Mesodermal cell (in vitro differentiated cells): Measurements from ENCODE around the gene LPCAT4.

Experiments
- H3K27ac ChIP-seq: 2 replicates; pipeline ENCODE4 v1.7.0; 2013; ENCODE audit warnings: mild to moderate bottlenecking, low read depth, low read length, moderate library complexity; ENCODE audit not compliant: severe bottlenecking
- H3K36me3 ChIP-seq: 2 replicates; pipeline ENCODE4 v1.7.1; 2013; ENCODE audit warnings: mild to moderate bottlenecking, low read length, moderate library complexity; ENCODE audit not compliant: control insufficient read depth, insufficient read depth
- H3K4me1 ChIP-seq: one replicate; pipeline ENCODE4 v1.7.1; 2013; ENCODE audit warnings: mild to moderate bottlenecking, low read length; ENCODE audit not compliant: insufficient read depth, control insufficient read depth, poor library complexity, severe bottlenecking
- H3K4me3 ChIP-seq: 2 replicates; pipeline ENCODE4 v1.7.0; 2013; ENCODE audit warnings: low read length, control low read depth, mild to moderate bottlenecking; ENCODE audit not compliant: insufficient read depth, poor library complexity, severe bottlenecking; ENCODE audit errors: extremely low read depth
- H3K9me3 ChIP-seq: 2 replicates; pipeline ENCODE4 v1.7.1; 2013; ENCODE audit warnings: mild to moderate bottlenecking, low read length, moderate library complexity; ENCODE audit not compliant: control insufficient read depth
- WGBS, 2 experiments: methylation state at CpG; one replicate each; pipeline ENCODE4 v1.1.5; 2013; ENCODE audit warnings: missing lambda C conversion rate in 2 of 2; ENCODE audit not compliant: insufficient coverage in 2 of 2; 5-methylcytosine and 5-hydroxymethylcytosine counted together

Gene LPCAT4

GRCh38 chr15:34336991-34337556 is 29.9 kb downstream of the LPCAT4 start:
- Histone ChIP-seq H3K36me3 (peaks cover 34% of the 10 kb centered on the region), H3K4me3 (peak overlapping the region; percentile 87), H3K27ac (peak overlapping the region; percentile 78), H3K9me3 (no peaks in the 10 kb centered on the region), H3K4me1 (no peaks in the 10 kb centered on the region)
- WGBS, 2 experiments: 12 to 16% methylated on average over 20 to 21 of the region's 26 CpGs

- Histone ChIP-seq H3K4me1 (no peaks in the 10 kb centered on the region), H3K36me3 (peaks cover 27% of the 10 kb centered on the region), H3K4me3 (peak overlapping the region; percentile 87), H3K9me3 (no peaks in the 10 kb centered on the region), H3K27ac (no peak overlapping the region)
- WGBS, 2 experiments: 93 to 97% methylated on average over 13 to 14 of the region's 16 CpGs
Measured at GRCh38 chr15:34336231-34336990, 30.6 kb downstream of the LPCAT4 start.

- H3K4me1 ChIP-seq: no peaks in the 10 kb centered on the region
- H3K27ac ChIP-seq: no peak overlapping the region
- 90 to 92% methylated on average over 2 of the region's 3 CpGs for WGBS, 2 experiments
- H3K4me3 ChIP-seq: no peak overlapping the region
- H3K9me3 ChIP-seq: no peaks in the 10 kb centered on the region
- H3K36me3 ChIP-seq: peaks cover 17% of the 10 kb centered on the region
Measured at GRCh38 chr15:34335176-34336032, 31.6 kb downstream of the LPCAT4 start.

DNA sequence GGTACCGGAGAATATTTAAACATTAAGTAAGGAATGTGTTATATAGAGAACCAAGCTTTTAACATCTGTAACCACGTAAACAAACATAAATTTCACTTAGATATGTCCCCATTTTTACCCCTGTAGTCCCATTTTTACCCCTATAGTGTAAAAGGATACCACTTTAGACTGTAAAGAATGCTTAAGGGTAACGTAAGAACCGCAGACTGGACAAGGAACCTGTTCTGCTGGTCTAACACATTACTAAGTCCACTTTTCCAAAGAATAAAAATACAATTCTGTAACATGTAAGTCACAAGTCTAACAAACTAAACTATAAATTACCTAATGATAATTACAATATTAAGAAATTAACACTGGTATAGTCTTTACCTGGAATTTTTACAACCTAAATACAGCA is 32.3 kb downstream of the LPCAT4 start:
- no peak overlapping the region for H3K4me3 ChIP-seq
- no peaks in the 10 kb centered on the region for H3K9me3 ChIP-seq
- H3K36me3 ChIP-seq: peaks cover 10% of the 10 kb centered on the region
- H3K4me1 ChIP-seq: no peaks in the 10 kb centered on the region
- WGBS, 2 experiments: no CpG with 5 or more reads among the region's 4 CpGs
- no peak overlapping the region for H3K27ac ChIP-seq

DNA sequence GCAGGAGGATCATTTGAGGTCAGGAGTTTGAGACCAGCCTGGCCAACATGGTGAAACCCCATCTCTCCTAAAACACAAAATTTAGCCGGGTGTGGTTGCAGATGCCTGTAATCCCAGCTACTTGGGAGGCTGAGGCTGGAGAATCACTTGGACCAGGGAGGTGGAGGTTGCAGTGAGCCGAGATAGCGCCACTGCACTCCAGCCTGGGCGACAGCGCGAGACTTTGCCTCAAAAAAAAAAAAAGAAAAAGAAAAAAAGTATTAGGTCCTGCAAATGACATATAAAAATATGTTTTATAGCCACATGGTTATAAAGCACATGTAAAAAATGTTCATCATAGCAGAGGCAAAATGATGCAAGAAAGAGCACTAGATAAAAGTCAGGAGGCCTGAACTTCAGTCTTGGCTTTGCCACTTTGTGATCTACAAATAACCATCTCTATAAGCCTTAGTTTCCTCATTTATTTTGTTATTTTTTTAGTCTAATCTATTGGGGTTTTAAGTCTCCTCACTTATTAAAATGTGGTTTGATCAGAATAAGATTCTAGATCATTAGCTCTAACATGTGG is 34.4 kb downstream of the LPCAT4 start:
- 93% methylated on average over 3 of the region's 6 CpGs; no CpG with 5 or more reads in 1 of the 2 experiments for WGBS, 2 experiments
- Histone ChIP-seq H3K9me3 (no peaks in the 10 kb centered on the region), H3K4me1 (no peaks in the 10 kb centered on the region), H3K4me3 (no peak overlapping the region), H3K27ac (no peak overlapping the region), H3K36me3 (no peaks in the 10 kb centered on the region)

DNA sequence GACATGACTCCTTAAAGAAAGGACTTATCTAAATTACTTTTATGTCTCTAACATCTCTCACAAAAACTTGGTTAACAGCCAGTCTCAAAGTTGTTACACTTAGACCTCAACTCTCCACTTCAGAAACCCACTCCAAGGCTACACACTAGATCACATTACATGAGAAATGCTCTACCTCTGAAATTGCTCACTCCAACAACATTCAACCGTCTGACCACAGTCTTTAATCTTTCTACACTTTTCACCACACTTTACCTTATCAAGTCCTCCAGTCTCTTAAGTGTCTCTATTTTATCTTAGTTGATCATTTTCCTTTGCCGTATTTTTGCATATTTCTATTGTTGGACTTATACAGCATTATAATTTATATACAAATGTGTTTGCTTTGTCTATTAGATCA is 35.2 kb downstream of the LPCAT4 start:
- Histone ChIP-seq H3K4me3 (no peak overlapping the region), H3K36me3 (no peaks in the 10 kb centered on the region), H3K27ac (no peak overlapping the region), H3K4me1 (no peaks in the 10 kb centered on the region), H3K9me3 (no peaks in the 10 kb centered on the region)
- WGBS, 2 experiments: 67 to 88% methylated on average over 1 of the region's 2 CpGs

GRCh38 chr15:34330279-34330678 is 36.7 kb downstream of the LPCAT4 start:
- no peaks in the 10 kb centered on the region for H3K4me1 ChIP-seq
- no peaks in the 10 kb centered on the region for H3K9me3 ChIP-seq
- H3K4me3 ChIP-seq: no peak overlapping the region
- no peak overlapping the region for H3K27ac ChIP-seq
- 90 to 94% methylated on average over 4 of the region's 5 CpGs for WGBS, 2 experiments
- H3K36me3 ChIP-seq: no peaks in the 10 kb centered on the region

- no peak overlapping the region for H3K4me3 ChIP-seq
- WGBS, 2 experiments: 70 to 89% methylated on average over 1 to 2 of the region's 2 CpGs
- no peaks in the 10 kb centered on the region for H3K4me1 ChIP-seq
- no peak overlapping the region for H3K27ac ChIP-seq
- no peaks in the 10 kb centered on the region for H3K9me3 ChIP-seq
- H3K36me3 ChIP-seq: no peaks in the 10 kb centered on the region
Measured at GRCh38 chr15:34329006-34329405, 38.0 kb downstream of the LPCAT4 start.

DNA sequence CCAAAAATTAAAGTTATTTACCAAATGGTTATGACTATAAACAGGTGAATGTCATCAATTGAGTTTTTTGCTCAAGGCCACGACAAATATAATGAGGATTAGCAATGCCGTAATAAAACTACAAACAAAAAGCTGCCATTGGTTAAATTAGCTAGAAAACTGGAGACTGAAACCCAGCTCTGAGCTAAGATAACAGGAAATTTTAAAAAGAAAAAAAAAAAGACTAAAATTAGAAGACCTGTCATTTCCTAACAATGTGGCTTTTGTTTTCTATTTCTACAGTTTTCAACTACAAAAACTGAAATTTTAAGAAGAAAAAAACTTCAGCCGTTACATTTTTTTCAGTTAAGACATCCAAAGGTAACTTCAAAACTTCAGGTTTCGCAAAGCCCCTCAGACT is 39.1 kb downstream of the LPCAT4 start:
- H3K4me3 ChIP-seq: no peak overlapping the region
- WGBS, 2 experiments: 92% methylated on average over 3 of the region's 4 CpGs; no CpG with 5 or more reads in 1 of the 2 experiments
- H3K27ac ChIP-seq: no peak overlapping the region
- no peaks in the 10 kb centered on the region for H3K4me1 ChIP-seq
- peaks cover 3% of the 10 kb centered on the region for H3K9me3 ChIP-seq
- no peaks in the 10 kb centered on the region for H3K36me3 ChIP-seq

DNA sequence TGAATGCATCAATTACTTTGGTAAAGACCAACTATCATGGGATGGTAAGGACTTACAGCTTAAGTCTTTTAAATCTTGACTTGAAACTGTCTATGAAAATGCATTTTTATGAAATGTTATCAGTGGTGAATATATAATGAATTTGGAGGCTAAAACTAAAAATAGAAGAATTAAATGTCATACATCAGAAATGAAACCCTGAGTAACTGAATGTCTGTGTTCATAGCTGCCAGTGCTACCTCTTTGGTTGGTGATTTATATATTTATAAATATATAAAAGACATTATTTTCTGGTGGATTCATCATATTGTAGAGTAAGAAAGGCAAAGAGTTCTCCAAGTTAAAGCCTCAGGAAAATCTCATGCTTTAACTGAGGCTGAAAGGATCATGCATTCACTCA is 41.6 kb downstream of the LPCAT4 start:
- no peaks in the 10 kb centered on the region for H3K4me1 ChIP-seq
- H3K9me3 ChIP-seq: peaks cover 3% of the 10 kb centered on the region
- H3K4me3 ChIP-seq: no peak overlapping the region
- H3K36me3 ChIP-seq: no peaks in the 10 kb centered on the region
- H3K27ac ChIP-seq: no peak overlapping the region
